CD14-positive monocyte (primary cell): ENCODE data around the gene ZNF536. TPM values are rescaled to one million over a fixed set of nuclear protein-coding genes. Genes with fewer than 3 reads are reported as not detected.

Experiments used
- DNase-seq, 3 donors: peaks; one replicate each; pipeline ENCODE4 v3.0.0-alpha.2; 2011 to 2022
- H2AFZ ChIP-seq: 2 replicates; pipeline ENCODE4 v1.6.0; 2012; ENCODE audit warnings: mild to moderate bottlenecking, low read depth, low read length, inconsistent platforms; ENCODE audit not compliant: insufficient read depth, poor library complexity, severe bottlenecking
- H3K27ac ChIP-seq, 2 donors: 1 replicate in 1 of 2; 2 replicates in 1 of 2; pipeline ENCODE4 v1.5.1; 2012 to 2013; ENCODE audit warnings: low read length in 2 of 2, control low read depth in 1 of 2, inconsistent platforms in 1 of 2, low read depth in 1 of 2, mild to moderate bottlenecking in 1 of 2
- H3K27me3 ChIP-seq, 2 donors: one replicate each; pipeline versions ENCODE4 v1.6.0 to v1.6.1; 2011 to 2013; ENCODE audit warnings: low read length in 2 of 2; ENCODE audit not compliant: control insufficient read depth in 2 of 2, insufficient read depth in 2 of 2
- H3K36me3 ChIP-seq, 2 donors: replicated peaks in 1 of 2; 1 replicate in 1 of 2; 2 replicates in 1 of 2; pipeline versions ENCODE4 v1.5.1 to v1.6.1; 2012 to 2013; ENCODE audit warnings: low read length in 2 of 2, control low read depth in 1 of 2, inconsistent platforms in 1 of 2, mild to moderate bottlenecking in 1 of 2; ENCODE audit not compliant: insufficient read depth in 2 of 2, control insufficient read depth in 1 of 2
- H3K4me1 ChIP-seq, 2 donors: 1 replicate in 1 of 2; 2 replicates in 1 of 2; pipeline versions ENCODE4 v1.5.1 to v1.6.1; 2012 to 2013; ENCODE audit warnings: low read length in 2 of 2, control low read depth in 1 of 2, inconsistent platforms in 1 of 2, mild to moderate bottlenecking in 1 of 2, moderate library complexity in 1 of 2; ENCODE audit not compliant: insufficient read depth in 2 of 2, control insufficient read depth in 1 of 2
- H3K4me2 ChIP-seq: replicated peaks from 2 replicates; pipeline ENCODE3; 2012; ENCODE audit warnings: low read length, moderate library complexity, mild to moderate bottlenecking; ENCODE audit not compliant: poor library complexity, severe bottlenecking; ENCODE audit errors: extremely low read depth
- H3K4me3 ChIP-seq, 3 experiments: fragments of 200-600 bp in 1 of 3; sonication (generic) in 1 of 3; replicated peaks in 1 of 3; 1 replicate in 2 of 3; 2 replicates in 1 of 3; pipeline ENCODE4 v1.5.1; 2011 to 2013; ENCODE audit warnings: low read length in 3 of 3, mild to moderate bottlenecking in 3 of 3, control low read depth in 2 of 3, low read depth in 2 of 3, inconsistent platforms in 1 of 3, moderate library complexity in 1 of 3
- H3K79me2 ChIP-seq: 2 replicates; pipeline ENCODE4 v1.6.0; 2012; ENCODE audit warnings: mild to moderate bottlenecking, control low read depth, inconsistent platforms, low read length, moderate library complexity; ENCODE audit not compliant: insufficient read depth
- H3K9ac ChIP-seq: 2 replicates; pipeline ENCODE4 v1.6.0; 2017; ENCODE audit warnings: low read length, mild to moderate bottlenecking; ENCODE audit not compliant: insufficient read depth, poor library complexity, severe bottlenecking
- H3K9me3 ChIP-seq, 2 donors: replicated peaks in 1 of 2; 1 replicate in 1 of 2; 2 replicates in 1 of 2; pipeline versions ENCODE4 v1.5.1 to v1.6.1; 2012 to 2013; ENCODE audit warnings: low read length in 2 of 2, control low read depth in 1 of 2; ENCODE audit not compliant: control insufficient read depth in 1 of 2, insufficient read depth in 1 of 2
- H4K20me1 ChIP-seq: 2 replicates; pipeline ENCODE4 v1.6.0; 2012; ENCODE audit warnings: mild to moderate bottlenecking, low read length, control low read depth, moderate library complexity; ENCODE audit not compliant: insufficient read depth
- H3K27ac Mint-ChIP-seq, 7 donors: one replicate each; pipeline ENCODE4 v1.8.0; 2020; ENCODE audit warnings: mild to moderate bottlenecking in 7 of 7, mixed read lengths in 7 of 7, moderate library complexity in 6 of 7, inconsistent platforms in 2 of 7
- H3K27me3 Mint-ChIP-seq, 3 donors: one replicate each; pipeline ENCODE4 v1.8.0; 2021 to 2022; ENCODE audit warnings: low read depth in 3 of 3, mild to moderate bottlenecking in 3 of 3, mixed read lengths in 3 of 3, moderate library complexity in 3 of 3, inconsistent platforms in 1 of 3
- H3K36me3 Mint-ChIP-seq, 2 donors: one replicate each; pipeline ENCODE4 v1.8.0; 2020; ENCODE audit warnings: mixed read lengths in 2 of 2, inconsistent platforms in 1 of 2, mild to moderate bottlenecking in 1 of 2
- H3K4me1 Mint-ChIP-seq: one replicate; pipeline ENCODE4 v1.8.0; 2020; ENCODE audit warnings: mild to moderate bottlenecking, mixed read lengths
- H3K4me3 Mint-ChIP-seq, 2 donors: one replicate each; pipeline ENCODE4 v1.8.0; 2020; ENCODE audit warnings: mild to moderate bottlenecking in 2 of 2, mixed read lengths in 2 of 2, moderate library complexity in 1 of 2
- H3K9me3 Mint-ChIP-seq, 7 donors: one replicate each; pipeline ENCODE4 v1.8.0; 2020 to 2022; ENCODE audit warnings: mixed read lengths in 7 of 7, mild to moderate bottlenecking in 6 of 7, moderate library complexity in 6 of 7, inconsistent platforms in 2 of 7
- CTCF ChIP-seq: fragments of 200-600 bp; IDR thresholded peaks from one replicate; pipeline ENCODE4 v1.8.0; 2022; ENCODE audit warnings: antibody characterized with exemption, mild to moderate bottlenecking
- WGBS: methylation state at CpG from one replicate; pipeline ENCODE4 v1.1.5; 2013; ENCODE audit warnings: missing lambda C conversion rate; ENCODE audit not compliant: insufficient coverage; 5-methylcytosine and 5-hydroxymethylcytosine counted together
- intact Hi-C, 2 donors: fragments of 100-400 bp; cut with micrococcal nuclease; formaldehyde crosslinking; loops; one replicate each; pipeline versions ENCODE4 v1.15.0 to v1.15.1; 2023
- polyA plus RNA-seq, 3 donors: library from polyadenylated mRNA; depleted of rRNA in 1 of 3; unstranded in 2 of 3; stranded (reverse) in 1 of 3; fragments of 300-500 nt in 2 of 3; fragments of >200 nt in 1 of 3; fragmentation: Illumina TruSeq in 2 of 3; gene quantifications; 1 replicate in 2 of 3; 2 replicates in 1 of 3; pipeline ENCODE4 v1.2.3, GENCODE V29; 2012 to 2021

ZNF536 gene
- polyA plus RNA-seq, 3 donors: not detected

- no peak for DNase-seq
- Histone ChIP-seq H4K20me1 (no peaks in the 10 kb centered on the region), H2AFZ (no peak overlapping the region), H3K9ac (no peak overlapping the region), H3K36me3 (no peaks in the 10 kb centered on the region), H3K9me3 (no peaks in the 10 kb centered on the region), H3K4me2 (no peak overlapping the region), H3K4me1 (no peaks in the 10 kb centered on the region), H3K27me3 (no peaks in the 10 kb centered on the region), H3K4me3 (no peak overlapping the region), H3K27ac (no peak overlapping the region), H3K79me2 (no peaks in the 10 kb centered on the region)
- Mint-ChIP-seq H3K27ac (no peak overlapping the region), H3K27me3 (peaks cover 0 to 5% (median 2%) of the 10 kb centered on the region in 3 donors), H3K9me3 (no peaks in the 10 kb centered on the region), H3K4me3 (no peak overlapping the region), H3K36me3 (no peaks in the 10 kb centered on the region), H3K4me1 (no peaks in the 10 kb centered on the region)
- WGBS: 89% methylated on average over 6 of the region's 6 CpGs
- TF ChIP-seq CTCF: no peak
- intact Hi-C loops: no loop called here
Observed at GRCh38 chr19:30516111-30516510, 143.9 kb downstream of the ZNF536 start.

- intact Hi-C loops: no loop called here
- no peaks in the 10 kb centered on the region for H3K9me3 Mint-ChIP-seq
- no peak overlapping the region for H3K27ac Mint-ChIP-seq
- no peaks in the 10 kb centered on the region for H4K20me1 ChIP-seq
- WGBS: 98% methylated on average over 16 of the region's 17 CpGs
- no peak overlapping the region for H3K4me3 ChIP-seq
- no peaks in the 10 kb centered on the region for H3K9me3 ChIP-seq
- H3K27ac ChIP-seq: no peak overlapping the region
- peaks cover 0 to 5% (median 2%) of the 10 kb centered on the region in 3 donors for H3K27me3 Mint-ChIP-seq
- no peaks in the 10 kb centered on the region for H3K4me1 ChIP-seq
- H3K4me1 Mint-ChIP-seq: no peaks in the 10 kb centered on the region
- DNase-seq: no peak
- TF ChIP-seq CTCF: no peak
- H2AFZ ChIP-seq: no peak overlapping the region
- no peaks in the 10 kb centered on the region for H3K27me3 ChIP-seq
- H3K4me3 Mint-ChIP-seq: no peak overlapping the region
- no peaks in the 10 kb centered on the region for H3K36me3 ChIP-seq
- no peaks in the 10 kb centered on the region for H3K36me3 Mint-ChIP-seq
- H3K4me2 ChIP-seq: no peak overlapping the region
- no peaks in the 10 kb centered on the region for H3K79me2 ChIP-seq
- H3K9ac ChIP-seq: no peak overlapping the region
Observed at GRCh38 chr19:30516531-30516930, 144.3 kb downstream of the ZNF536 start.
